ENCODE data around the gene RXRB.
A peak's percentile ranks its signal among the peaks of the same experiment; 100 is the strongest.

Gene RXRB

DNA sequence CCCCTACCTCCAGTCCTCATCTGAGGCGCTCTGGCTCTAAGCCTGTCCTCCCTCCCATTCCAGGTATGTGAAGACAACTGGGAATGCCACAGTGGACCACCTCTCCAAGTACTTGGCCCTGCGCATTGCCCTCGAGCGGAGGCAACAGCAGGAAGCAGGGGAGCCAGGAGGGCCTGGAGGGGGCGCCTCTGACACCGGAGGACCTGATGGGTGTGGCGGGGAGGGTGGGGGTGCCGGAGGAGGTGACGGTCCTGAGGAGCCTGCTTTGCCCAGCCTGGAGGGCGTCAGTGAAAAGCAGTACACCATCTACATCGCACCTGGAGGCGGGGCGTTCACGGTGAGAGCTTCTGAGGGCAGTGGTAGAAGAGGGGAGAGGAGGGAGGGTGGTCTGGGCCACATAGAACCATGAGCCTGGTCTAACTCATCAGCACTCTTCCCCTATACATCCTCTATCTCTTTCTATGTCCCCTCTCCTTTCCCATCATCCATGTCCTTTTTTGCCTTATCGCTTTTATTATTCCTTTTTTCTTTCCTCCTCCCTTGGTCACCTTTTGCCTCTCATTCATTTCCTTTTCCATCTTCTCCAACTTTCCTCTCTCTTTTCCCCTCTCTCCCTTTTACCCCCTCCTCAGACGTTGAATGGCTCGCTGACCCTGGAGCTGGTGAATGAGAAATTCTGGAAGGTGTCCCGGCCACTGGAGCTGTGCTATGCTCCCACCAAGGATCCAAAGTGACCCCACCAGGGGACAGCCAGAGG is 11.4 kb upstream of the RXRB start:
- no peak for DNase-seq

DNA sequence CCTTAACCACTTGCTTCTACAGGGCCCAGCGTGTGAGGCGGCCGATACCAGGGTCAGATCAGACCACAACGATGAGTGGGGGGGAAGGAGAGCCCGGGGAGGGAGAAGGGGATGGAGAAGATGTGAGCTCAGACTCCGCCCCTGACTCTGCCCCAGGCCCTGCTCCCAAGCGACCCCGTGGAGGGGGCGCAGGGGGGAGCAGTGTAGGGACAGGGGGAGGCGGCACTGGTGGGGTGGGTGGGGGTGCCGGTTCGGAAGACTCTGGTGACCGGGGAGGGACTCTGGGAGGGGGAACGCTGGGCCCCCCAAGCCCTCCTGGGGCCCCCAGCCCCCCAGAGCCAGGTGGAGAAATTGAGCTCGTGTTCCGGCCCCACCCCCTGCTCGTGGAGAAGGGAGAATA is 10.7 kb upstream of the RXRB start:
- DNase-seq = no peak

DNA sequence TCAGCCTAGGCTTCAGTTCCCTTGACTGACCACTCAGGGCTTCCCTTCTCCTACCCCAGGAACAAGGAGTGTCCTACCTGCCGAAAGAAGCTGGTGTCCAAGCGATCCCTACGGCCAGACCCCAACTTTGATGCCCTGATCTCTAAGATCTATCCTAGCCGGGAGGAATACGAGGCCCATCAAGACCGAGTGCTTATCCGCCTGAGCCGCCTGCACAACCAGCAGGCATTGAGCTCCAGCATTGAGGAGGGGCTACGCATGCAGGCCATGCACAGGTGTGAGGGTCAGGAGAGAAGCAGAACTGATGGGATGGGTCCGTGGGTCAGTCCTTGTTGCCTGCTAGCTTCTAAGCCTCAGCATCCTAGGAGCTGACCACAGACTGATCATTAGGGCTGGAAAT is 9.4 kb upstream of the RXRB start:
- no peak for DNase-seq

DNA sequence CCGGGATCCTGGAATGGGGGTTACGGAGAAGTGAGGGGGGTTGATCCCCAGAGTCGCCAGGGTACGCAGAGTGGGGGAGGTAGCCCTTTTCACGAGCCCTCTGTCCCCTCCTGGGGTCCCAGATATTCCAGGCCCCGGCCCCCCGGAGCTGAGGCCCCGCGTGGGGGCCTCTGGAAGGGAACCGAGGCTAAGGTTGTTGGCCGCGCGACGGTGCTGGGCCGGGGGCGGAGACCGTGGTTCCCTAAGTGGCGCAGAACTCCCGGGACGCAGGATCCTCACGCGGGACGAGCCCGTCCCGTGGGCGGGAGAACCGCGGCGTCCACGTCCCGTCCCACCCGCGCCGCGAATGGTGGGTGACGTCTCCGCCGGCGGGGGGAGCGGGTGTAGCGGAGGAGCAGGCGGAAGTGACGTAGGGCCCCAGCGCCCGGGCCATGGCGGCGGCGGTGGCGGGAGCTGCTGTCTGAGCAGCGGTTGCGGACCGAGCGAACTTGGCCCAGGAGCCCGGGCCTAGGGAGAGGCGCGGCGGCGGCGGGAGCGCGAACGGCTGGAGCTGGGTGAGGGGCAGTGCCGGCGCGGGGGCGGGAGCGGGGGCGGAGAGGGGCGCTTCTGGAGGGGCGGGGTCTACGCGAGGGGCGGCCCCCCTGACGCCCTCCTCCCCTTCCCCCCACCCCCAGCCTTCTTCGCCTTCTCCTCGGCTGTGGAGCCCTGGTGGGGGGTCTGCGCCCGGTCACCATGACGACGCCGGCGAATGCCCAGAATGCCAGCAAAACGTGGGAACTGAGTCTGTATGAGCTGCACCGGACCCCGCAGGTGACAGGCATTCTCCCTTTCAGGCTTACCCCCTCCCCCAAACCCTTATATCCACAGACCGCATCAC is 7.9 kb upstream of the RXRB start, which contains the start of gene RING1:
TSS of gene RING1 (plus strand) at position 410 of the 877 bp plus-strand sequence. CDS start at position 733, 323 bp downstream.
- peak; percentile 47 to 65 for DNase-seq

DNA sequence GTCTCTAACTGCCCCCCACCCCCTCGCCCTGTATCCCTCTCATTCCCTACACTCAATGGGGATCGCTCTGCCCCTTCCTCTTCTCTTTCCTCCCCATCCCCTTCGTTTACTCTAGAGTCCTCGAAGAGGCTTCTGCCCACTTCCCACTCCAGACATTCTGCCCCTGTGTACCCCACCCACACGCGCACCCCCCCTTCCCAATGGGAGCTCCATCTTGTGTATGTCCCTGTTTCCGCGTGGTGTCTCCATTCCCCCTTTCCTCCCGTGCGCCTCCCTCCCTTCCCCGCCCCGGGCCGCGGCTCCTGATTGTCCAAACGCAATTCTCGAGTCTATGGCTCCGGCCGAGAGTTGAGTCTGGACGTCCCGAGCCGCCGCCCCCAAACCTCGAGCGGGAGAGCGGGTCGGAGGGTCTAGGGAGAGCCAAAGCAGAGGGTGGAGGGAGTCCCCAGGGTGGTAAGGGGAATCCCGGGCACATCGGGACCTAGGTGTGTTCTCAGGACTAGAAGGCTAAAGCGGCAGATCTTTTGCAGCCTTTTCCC is 7.2 kb upstream of the RXRB start:
- no peak for DNase-seq

DNA sequence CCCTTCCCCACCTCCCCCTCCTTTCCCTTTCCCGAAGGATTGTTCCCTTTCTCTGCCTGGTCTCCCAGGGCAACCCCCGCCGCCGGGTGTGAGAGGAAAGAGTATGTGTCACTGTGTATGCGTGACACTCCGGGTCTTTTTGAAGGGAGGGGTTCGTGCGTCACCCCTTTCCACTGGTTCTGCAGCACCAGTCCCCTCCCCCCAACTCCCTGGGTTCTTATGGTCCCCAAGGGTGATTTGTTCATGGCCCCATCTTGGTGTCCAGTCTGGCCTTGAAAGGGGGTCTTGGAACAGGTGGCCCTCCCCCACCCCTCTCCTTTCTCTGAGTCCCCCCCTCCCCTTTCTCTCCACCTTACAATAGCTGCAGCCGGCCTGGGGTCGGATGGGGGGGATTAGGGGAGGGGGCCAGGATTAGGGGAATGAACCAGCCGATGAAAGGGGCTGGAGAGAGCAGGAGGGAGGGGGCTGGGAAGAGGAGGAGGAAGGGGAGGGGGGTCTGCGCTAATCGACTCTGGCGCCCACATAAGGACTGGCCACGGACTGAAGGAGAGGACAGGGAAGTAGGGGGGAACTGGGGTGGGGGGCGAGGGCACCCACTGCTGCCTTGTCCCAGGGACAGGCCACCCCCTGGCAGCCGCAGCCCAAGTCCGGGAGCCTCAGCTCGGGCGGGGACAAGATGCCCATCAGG is 6.5 kb upstream of the RXRB start:
- DNase-seq = no peak

DNA sequence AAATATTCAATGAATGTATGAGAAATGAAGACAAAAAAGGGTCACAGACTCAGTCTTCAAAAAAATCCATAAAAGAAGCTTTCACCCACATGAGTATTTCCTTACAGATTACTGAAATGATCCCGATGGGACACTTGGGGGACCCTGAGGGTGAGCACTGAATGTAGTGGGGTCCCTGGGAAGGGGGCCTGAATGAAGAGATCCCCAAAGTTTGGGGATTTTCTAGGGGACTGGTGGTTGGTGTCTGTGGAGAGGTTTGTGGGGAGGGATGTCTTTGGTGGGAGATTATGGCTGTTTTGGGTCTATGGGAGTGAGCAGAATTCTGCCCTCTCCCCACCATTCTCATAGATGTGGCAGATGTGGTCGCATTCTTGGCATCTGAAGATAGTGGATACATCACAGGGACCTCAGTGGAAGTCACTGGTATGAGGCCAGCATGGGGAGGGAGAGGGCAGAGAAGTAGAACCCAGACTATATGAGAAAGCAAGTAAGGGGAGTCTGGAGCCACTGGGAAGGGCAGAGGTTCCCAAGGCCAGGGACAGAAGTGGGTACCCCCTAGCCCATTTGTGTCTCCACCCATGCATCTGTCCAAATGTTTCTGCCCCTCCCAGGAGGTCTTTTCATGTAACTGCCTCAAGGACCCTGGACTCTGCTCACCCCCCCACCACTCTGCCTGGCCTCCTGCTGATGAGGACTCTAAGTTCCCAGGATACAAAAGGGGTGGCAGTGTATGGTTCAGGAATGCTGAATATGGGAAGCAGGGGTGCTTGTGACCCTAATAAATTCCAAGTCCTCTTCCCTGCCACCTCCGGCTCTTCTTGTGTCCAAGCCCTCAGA is 5.8 kb upstream of the RXRB start:
- DNase-seq = no peak

DNA sequence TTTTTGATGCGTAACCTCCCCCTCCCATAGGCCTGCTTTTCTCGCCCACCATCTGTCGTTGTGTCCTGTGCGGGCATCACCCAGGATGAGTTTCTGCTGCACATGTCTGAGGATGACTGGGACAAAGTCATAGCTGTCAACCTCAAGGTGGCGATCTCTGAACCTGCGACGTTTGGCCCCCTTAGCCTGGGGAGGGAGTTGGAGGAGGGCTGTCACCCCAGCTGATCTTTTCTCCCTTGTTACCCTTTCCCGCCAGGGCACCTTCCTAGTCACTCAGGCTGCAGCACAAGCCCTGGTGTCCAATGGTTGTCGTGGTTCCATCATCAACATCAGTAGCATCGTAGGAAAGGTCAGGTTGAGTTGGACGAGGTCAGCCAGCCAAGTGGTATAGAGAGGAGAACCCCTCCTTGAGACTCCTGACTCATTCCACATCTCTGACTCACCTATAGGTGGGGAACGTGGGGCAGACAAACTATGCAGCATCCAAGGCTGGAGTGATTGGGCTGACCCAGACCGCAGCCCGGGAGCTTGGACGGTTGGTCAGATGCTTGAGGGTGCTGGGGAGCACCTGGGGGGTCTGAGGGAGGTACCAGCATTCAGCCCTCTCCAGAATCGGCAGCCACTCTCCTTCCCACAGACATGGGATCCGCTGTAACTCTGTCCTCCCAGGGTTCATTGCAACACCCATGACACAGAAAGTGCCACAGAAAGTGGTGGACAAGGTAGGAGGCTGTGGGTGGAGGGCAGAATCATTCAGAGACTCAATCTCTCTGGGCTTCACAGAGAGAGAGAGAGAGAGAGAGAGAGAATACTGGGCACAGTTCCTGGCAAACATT is 4.9 kb upstream of the RXRB start:
- no peak for DNase-seq

DNA sequence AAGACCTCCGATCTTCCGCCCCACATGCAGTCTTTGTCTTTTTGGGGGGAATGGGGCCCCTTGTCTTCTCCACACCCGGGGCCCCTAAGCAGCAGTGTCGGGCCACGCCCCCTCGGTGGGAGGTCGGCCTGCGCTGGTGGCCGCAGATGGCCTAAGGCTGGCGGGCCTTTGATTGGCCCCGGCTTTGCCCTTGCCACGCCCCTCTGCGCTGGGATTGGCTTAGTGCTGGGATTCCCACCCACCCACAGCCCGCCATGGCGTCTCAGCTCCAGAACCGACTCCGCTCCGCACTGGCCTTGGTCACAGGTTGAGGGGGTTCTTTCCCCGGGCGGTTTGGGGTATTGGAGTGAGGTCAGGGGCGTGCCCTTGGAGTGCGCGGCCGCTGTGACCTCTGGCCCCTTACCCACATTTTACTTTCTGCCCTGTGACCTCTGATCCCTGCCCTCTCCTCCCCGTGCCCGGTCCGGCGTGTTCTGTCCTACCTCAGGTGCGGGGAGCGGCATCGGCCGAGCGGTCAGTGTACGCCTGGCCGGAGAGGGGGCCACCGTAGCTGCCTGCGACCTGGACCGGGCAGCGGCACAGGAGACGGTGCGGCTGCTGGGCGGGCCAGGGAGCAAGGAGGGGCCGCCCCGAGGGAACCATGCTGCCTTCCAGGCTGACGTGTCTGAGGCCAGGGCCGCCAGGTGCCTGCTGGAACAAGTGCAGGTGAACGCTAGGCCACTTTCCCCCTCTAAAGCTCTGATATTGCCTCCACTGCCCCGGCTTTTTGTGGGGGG is 4.1 kb upstream of the RXRB start, which contains the start of gene HSD17B8:
TSS of gene HSD17B8 (plus strand) at position 241 of the 776 bp plus-strand sequence. CDS start at position 255, 14 bp downstream.
- DNase-seq = peak; percentile 88 to 92

DNA sequence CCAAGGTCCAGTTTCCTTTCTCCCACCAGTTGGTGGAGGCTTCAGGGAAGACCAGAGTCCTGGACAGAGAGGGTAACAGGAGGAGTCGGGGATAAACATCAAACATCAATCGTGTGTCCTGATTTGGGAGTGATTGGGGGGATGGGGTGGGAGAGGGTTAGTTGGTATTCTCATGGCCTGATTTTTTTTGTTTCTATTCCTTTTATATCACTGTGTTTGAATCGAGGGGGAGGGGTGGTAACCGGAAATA is 3.6 kb upstream of the RXRB start:
- no peak for DNase-seq

DNA sequence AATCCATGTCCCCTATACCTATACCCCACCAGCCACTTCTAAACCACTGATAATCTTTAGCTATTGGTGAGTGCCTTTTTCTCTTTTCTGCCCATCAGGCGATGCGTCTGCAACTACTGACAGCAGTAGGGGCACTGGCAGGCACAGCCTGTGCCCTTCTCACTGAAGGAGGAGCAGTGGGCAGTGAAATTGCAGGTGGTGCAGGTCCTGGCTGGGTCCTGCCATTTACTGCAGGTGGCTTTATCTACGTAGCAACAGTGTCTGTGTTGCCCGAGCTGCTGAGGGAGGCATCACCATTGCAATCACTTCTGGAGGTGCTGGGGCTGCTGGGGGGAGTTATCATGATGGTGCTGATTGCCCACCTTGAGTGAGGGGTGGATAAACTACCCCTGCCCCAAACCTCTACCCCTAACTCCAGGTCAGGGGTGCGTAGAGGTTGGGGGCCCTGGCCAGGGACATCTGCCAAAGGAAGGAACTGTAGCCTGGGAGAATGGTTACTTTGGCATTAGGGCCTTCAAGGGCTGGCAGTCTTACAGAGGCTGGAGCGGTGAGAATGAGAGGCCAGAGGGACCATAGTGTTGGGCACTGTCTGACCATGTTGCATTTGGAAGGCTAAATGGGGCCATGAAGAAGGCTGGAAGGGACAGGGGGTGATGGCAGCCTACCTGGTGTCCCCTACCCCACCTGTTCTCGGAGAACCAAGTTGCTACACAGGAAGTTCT is 3.1 kb upstream of the RXRB start:
- no peak for DNase-seq

DNA sequence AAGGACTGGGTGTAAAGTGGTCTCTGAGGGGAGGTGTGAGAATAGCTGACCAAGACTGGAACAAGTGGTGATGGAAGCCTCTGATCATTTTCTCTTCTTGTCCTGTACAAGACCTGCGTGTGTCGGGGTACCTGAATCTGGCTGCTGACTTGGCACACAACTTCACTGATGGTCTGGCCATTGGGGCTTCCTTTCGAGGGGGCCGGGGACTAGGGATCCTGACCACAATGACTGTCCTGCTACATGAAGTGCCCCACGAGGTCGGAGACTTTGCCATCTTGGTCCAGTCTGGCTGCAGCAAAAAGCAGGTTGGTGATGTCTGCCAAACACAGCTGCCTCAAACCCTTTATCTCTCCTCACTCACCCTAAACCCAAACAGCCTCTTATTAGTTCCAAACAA is 2.3 kb upstream of the RXRB start:
- no peak for DNase-seq

DNA sequence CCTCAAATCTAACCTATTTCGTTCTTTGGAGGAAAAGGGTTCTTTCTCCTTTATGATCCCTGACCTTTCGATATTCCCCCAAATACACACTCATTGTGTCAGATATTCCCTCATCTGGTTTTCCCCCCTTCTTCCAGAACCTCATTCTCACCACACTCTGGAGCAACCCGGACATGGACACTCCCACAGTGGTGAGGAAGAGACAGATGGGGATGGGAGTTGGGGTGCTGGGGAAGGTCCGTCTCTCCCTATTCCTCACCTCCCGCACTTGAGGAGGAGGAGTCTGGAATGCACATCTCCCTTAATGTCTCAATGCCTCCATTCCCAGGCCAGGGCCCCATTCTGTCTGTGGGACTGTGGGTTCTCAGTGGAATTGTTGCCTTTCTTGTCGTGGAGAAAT is 1.5 kb upstream of the RXRB start:
- no peak for DNase-seq

DNA sequence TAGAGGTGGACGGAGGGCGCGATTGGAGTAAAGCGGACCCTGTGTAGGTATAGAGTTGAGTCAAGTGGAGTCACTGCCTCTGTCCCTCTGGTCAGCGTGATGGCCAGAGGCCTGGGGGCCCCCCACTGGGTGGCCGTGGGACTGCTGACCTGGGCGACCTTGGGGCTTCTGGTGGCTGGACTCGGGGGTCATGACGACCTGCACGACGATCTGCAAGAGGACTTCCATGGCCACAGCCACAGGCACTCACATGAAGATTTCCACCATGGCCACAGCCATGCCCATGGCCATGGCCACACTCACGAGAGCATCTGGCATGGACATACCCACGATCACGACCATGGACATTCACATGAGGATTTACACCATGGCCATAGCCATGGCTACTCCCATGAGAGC is 681 bp upstream of the RXRB start:
- DNase-seq = no peak

DNA sequence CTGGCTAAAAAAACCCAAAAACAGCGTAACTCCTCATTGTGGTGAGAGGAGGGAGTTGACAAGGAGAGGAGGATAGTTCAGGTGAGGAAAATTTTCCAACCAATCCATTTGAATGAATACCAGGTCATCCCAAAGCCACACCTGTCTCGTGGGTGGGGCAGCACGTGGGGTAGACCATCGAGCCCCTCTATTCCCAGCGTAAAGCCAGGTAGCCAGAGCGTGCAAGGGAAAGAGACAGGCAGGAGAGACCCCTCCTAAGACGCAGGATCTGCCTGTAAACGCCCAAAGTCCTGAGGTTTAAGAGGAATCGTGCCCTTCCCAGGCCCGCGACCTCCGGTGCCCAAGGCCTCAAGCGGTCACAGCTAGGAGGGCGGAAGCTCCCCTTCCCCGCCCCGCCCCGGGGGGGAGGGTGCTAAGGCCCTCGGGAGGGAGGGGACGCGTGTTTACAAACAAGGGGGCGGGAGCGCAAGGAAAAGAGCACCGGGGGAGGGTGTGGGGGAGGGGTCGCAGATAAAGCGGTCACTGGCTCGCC is 712 bp downstream of the RXRB start:
- DNase-seq = peak; percentile 69 to 84

DNA sequence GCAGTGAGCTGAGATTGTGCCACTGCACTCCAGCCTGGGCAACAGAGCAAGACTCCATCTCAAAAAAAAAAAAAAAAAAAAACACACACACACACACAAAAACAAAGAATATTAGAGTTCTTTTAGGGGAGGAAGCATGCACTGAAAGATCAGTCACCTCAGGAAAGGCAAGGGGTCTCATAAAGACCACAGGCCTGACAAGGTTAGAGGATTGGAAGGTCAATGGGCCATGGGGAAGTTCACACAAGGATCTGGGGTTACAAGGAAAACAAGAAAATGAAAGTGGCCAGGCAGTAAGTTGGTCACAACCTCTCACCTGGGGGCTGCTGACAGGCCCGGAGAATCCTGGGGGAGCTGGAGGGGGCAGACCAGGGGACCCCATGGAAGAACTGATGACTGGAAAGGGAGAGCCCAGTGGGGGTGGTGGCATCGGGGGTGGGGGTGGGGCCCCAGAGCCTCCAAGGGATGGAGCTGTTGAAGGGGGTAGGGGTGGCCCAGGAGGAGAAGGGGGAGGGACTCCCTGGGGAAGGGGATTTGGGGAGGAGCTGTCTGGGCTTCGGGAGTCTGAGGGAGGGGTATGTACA is 1.5 kb downstream of the RXRB start:
- no peak for DNase-seq

DNA sequence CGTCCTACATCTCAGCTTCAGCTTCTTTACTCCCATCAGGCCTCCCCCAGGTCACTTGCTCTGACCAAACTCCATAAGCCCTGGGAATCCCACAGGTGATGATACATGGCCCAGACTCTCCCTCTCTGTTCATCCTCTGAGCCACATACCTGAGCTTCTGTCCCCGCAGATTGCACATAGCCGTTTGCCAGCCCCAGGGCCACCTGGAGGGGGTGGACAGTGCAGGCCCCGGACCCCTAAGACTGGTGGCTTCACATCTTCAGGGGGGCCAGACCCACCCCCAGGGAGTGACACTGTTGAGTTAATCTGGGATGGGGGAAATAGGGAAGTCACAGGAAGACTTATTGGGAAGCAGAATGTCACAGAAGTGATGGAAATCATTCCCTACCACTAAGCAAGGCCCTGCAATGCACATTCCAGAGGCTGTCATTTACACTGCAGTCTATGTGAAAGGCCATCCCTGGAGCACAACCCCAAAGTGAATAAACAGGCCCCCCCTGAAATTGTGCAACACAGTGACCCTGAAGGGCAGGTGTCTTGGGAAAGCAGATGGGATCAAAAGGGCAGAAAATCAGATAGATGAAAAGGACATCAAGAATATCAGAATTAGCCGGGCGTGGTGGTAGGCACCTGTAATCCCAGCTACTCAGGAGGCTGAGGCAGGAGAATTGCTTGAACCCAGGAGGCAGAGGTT is 2.2 kb downstream of the RXRB start:
- no peak for DNase-seq

DNA sequence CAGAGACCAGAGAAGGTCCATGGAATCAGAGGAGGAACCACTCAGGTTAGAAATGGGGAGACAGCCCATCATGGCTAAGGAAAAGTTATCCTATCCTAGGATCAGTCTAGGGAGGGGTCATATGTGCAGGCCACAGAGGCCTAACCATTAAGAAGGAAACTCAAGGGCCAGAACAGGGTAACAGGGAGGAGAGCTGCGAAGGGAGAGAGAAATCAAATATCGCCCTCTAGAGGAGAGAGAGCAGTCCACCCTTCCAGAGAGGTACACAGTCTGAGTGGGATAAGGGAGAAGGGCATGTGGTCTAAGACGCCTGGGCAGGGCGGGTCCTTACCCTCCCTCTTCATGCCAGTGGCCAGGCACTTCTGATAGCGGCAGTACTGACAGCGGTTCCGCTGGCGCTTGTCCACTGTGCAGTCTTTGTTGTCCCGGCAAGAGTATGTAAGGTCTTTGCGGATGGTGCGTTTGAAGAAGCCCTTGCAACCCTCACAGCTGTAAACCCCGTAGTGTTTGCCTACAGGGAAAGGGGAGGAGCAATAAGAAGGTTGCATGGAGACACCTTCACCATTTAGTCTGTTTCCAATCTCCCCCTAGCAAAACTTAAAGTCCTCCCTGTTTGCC is 2.9 kb downstream of the RXRB start:
- peak; percentile 45 to 55 for DNase-seq

Data from SHP77 (cell line).